Ishikawa (cell line): Measurements from ENCODE around the gene CELSR1.

ENCODE experiments used
- CEBPB ChIP-seq: IDR thresholded peaks from 2 replicates; pipeline ENCODE4 v1.6.1; 2012
- CREB1 ChIP-seq: IDR thresholded peaks from 2 replicates; pipeline ENCODE4 v1.6.1; 2012; ENCODE audit warnings: low read depth
- EGR1 ChIP-seq: IDR thresholded peaks from 2 replicates; pipeline ENCODE4 v1.6.1; 2012
- EP300 ChIP-seq: IDR thresholded peaks from 2 replicates; pipeline ENCODE4 v1.6.1; 2012; ENCODE audit warnings: borderline replicate concordance
- FOXM1 ChIP-seq: IDR thresholded peaks from 2 replicates; pipeline ENCODE4 v1.6.1; 2012; ENCODE audit warnings: low read depth, borderline replicate concordance
- MAX ChIP-seq: IDR thresholded peaks from 2 replicates; pipeline ENCODE4 v1.6.1; 2012
- NFIC ChIP-seq: IDR thresholded peaks from 2 replicates; pipeline ENCODE4 v1.6.1; 2012
- RAD21 ChIP-seq: IDR thresholded peaks from 2 replicates; pipeline ENCODE4 v1.6.1; 2012; ENCODE audit warnings: low read depth
- REST ChIP-seq: IDR thresholded peaks from 2 replicates; pipeline ENCODE4 v1.6.1; 2012; ENCODE audit warnings: low read depth, mild to moderate bottlenecking
- TAF1 ChIP-seq: IDR thresholded peaks from 2 replicates; pipeline ENCODE4 v1.6.1; 2012; ENCODE audit warnings: low read depth, mild to moderate bottlenecking
- TCF12 ChIP-seq: IDR thresholded peaks from 2 replicates; pipeline ENCODE4 v1.6.1; 2012; ENCODE audit warnings: low read depth
- TEAD4 ChIP-seq: IDR thresholded peaks from 2 replicates; pipeline ENCODE4 v1.6.1; 2012
- USF1 ChIP-seq: IDR thresholded peaks from 2 replicates; pipeline ENCODE4 v1.6.1; 2012
- YY1 ChIP-seq: IDR thresholded peaks from 2 replicates; pipeline ENCODE4 v1.6.1; 2012; ENCODE audit warnings: low read depth
- ZBTB7A ChIP-seq: IDR thresholded peaks from 2 replicates; pipeline ENCODE4 v1.6.1; 2012; ENCODE audit warnings: low read depth

CELSR1 gene

GRCh38 chr22:46326066-46326680 is 211.2 kb downstream of the CELSR1 start:
- TF ChIP-seq ZBTB7A: no peak
- no peak for TF ChIP-seq REST
- no peak for TF ChIP-seq FOXM1
- no peak for TF ChIP-seq EGR1
- no peak for TF ChIP-seq EP300
- no peak for TF ChIP-seq RAD21
- no peak for TF ChIP-seq YY1
- no peak for TF ChIP-seq CREB1
- TF ChIP-seq TAF1: no peak
- no peak for TF ChIP-seq CEBPB
- TF ChIP-seq NFIC: no peak
- TF ChIP-seq USF1: no peak
- TF ChIP-seq MAX: no peak
- no peak for TF ChIP-seq TCF12
- TF ChIP-seq TEAD4: no peak

- no peak for TF ChIP-seq TEAD4
Measured at GRCh38 chr22:46323162-46323561, 214.3 kb downstream of the CELSR1 start.

- TF ChIP-seq EGR1: no peak
- no peak for TF ChIP-seq USF1
- no peak for TF ChIP-seq TAF1
- TF ChIP-seq MAX: no peak
Measured at GRCh38 chr22:46322711-46323110, 214.7 kb downstream of the CELSR1 start.

- TF ChIP-seq REST: no peak
- TF ChIP-seq USF1: no peak
- no peak for TF ChIP-seq YY1
- no peak for TF ChIP-seq CEBPB
- TF ChIP-seq NFIC: no peak
- TF ChIP-seq EGR1: no peak
- no peak for TF ChIP-seq ZBTB7A
- no peak for TF ChIP-seq TEAD4
Measured at GRCh38 chr22:46320716-46321386, 216.6 kb downstream of the CELSR1 start.

GRCh38 chr22:46320166-46320710 is 217.2 kb downstream of the CELSR1 start:
- TF ChIP-seq TCF12 (no peak), TEAD4 (no peak), FOXM1 (no peak), YY1 (no peak), REST (no peak), CEBPB (no peak), USF1 (no peak), CREB1 (no peak), TAF1 (no peak), EP300 (no peak), ZBTB7A (no peak), RAD21 (no peak), NFIC (no peak), MAX (no peak)
